SK-N-SH treated with all-trans-retinoic acid at 6 μM for 48 hours (cell line): ENCODE data around the gene NFIX.

Experiments used
- ATAC-seq: fragments of 200-7000 bp; cut with Tn5 transposase; 3 replicates; pipeline ENCODE4 v1.9.1; 2020; ENCODE audit warnings: mild to moderate bottlenecking, moderate library complexity
- ARNTL ChIP-seq: fragments of 450-650 bp; formaldehyde crosslinking; IDR thresholded peaks from 2 replicates; pipeline ENCODE4 v1.5.0; 2020; ENCODE audit warnings: low read depth, mild to moderate bottlenecking, moderate library complexity, borderline replicate concordance
- BACH2 ChIP-seq: fragments of 250-450 bp; sonication (Bioruptor Pico); IDR thresholded peaks from 2 replicates; pipeline ENCODE4 v1.9.0; 2021; ENCODE audit warnings: mild to moderate bottlenecking, borderline replicate concordance
- CSDC2 ChIP-seq: fragments of 250-450 bp; sonication (Bioruptor Pico); IDR thresholded peaks from 2 replicates; pipeline ENCODE4 v1.5.0; 2020; ENCODE audit warnings: mild to moderate bottlenecking, moderate library complexity
- GLIS3 ChIP-seq: fragments of 250-450 bp; sonication (Bioruptor Pico); IDR thresholded peaks from 2 replicates; pipeline ENCODE4 v1.5.0; 2020; ENCODE audit warnings: mild to moderate bottlenecking, moderate library complexity
- ISL1 ChIP-seq: fragments of 250-450 bp; sonication (Bioruptor Pico); IDR thresholded peaks from 2 replicates; pipeline ENCODE4 v2.1.2; 2022; ENCODE audit warnings: mild to moderate bottlenecking, moderate library complexity
- OSR1 ChIP-seq: fragments of 250-450 bp; sonication (Bioruptor Pico); IDR thresholded peaks from 2 replicates; pipeline ENCODE4 v1.8.0; 2022; ENCODE audit warnings: moderate library complexity, mild to moderate bottlenecking, inconsistent platforms
- PPARA ChIP-seq: fragments of 250-450 bp; sonication (Bioruptor Pico); IDR thresholded peaks from 2 replicates; pipeline ENCODE4 v1.5.0; 2020; ENCODE audit warnings: mild to moderate bottlenecking, borderline replicate concordance
- RARB ChIP-seq: fragments of 250-450 bp; sonication (Bioruptor Pico); IDR thresholded peaks from 2 replicates; pipeline ENCODE4 v1.8.0; 2021; ENCODE audit warnings: mild to moderate bottlenecking, moderate library complexity
- SNAI2 ChIP-seq: fragments of 250-450 bp; sonication (Bioruptor Pico); IDR thresholded peaks from 2 replicates; pipeline ENCODE4 v1.5.0; 2020; ENCODE audit warnings: mild to moderate bottlenecking, moderate library complexity
- TCF4 ChIP-seq: fragments of 250-450 bp; sonication (Bioruptor Pico); IDR thresholded peaks from 2 replicates; pipeline ENCODE4 v1.8.0; 2021; ENCODE audit warnings: mild to moderate bottlenecking, moderate library complexity, borderline replicate concordance
- TOX ChIP-seq: fragments of 250-450 bp; sonication (Bioruptor Pico); IDR thresholded peaks from 2 replicates; pipeline ENCODE4 v1.8.0; 2021; ENCODE audit warnings: mild to moderate bottlenecking, moderate library complexity, borderline replicate concordance
- ZC3H10 ChIP-seq: fragments of 250-450 bp; sonication (Bioruptor Pico); IDR thresholded peaks from 2 replicates; pipeline ENCODE4 v1.5.1; 2021; ENCODE audit warnings: mild to moderate bottlenecking, moderate library complexity
- ZFP3 ChIP-seq: fragments of 250-450 bp; sonication (Bioruptor Pico); IDR thresholded peaks from 2 replicates; pipeline ENCODE4 v1.5.0; 2020; ENCODE audit warnings: mild to moderate bottlenecking, moderate library complexity
- ZFP30 ChIP-seq: fragments of 450-650 bp; formaldehyde crosslinking; IDR thresholded peaks from 2 replicates; pipeline ENCODE4 v1.5.0; 2022; ENCODE audit warnings: mild to moderate bottlenecking, moderate library complexity
- ZNF565 ChIP-seq: fragments of 450-650 bp; formaldehyde crosslinking; conservative IDR thresholded peaks from 2 replicates; pipeline ENCODE4 v1.5.0; 2020; ENCODE audit warnings: low read depth, mild to moderate bottlenecking, moderate library complexity
- ZNF70 ChIP-seq: fragments of 450-650 bp; formaldehyde crosslinking; IDR thresholded peaks from 2 replicates; pipeline ENCODE4 v1.5.0; 2020; ENCODE audit warnings: mild to moderate bottlenecking, moderate library complexity
- ZNF8 ChIP-seq: fragments of 450-650 bp; formaldehyde crosslinking; IDR thresholded peaks from 2 replicates; pipeline ENCODE4 v1.5.0; 2020; ENCODE audit warnings: mild to moderate bottlenecking, moderate library complexity
- TF ChIP-seq, protein P1 (sequence below): fragments of 250-450 bp; sonication (Bioruptor Pico); IDR thresholded peaks from 2 replicates; pipeline ENCODE4 v1.5.0; 2020; ENCODE audit warnings: mild to moderate bottlenecking, moderate library complexity
- TF ChIP-seq, protein P2 (sequence below): fragments of 250-450 bp; sonication (Bioruptor Pico); IDR thresholded peaks from 2 replicates; pipeline ENCODE4 v1.8.0; 2021; ENCODE audit warnings: low read depth, mild to moderate bottlenecking, moderate library complexity, borderline replicate concordance
- TF ChIP-seq, protein P3 (sequence below): fragments of 250-450 bp; sonication (Bioruptor Pico); IDR thresholded peaks from 2 replicates; pipeline ENCODE4 v1.5.1; 2020; ENCODE audit warnings: low read depth, mild to moderate bottlenecking, moderate library complexity
- TF ChIP-seq, protein P4 (sequence below): fragments of 250-450 bp; sonication (Bioruptor Pico); IDR thresholded peaks from 2 replicates; pipeline ENCODE4 v1.8.0; 2020; ENCODE audit warnings: mild to moderate bottlenecking, moderate library complexity, borderline replicate concordance
- TF ChIP-seq, protein P5 (sequence below): fragments of 250-450 bp; sonication (Bioruptor Pico); IDR thresholded peaks from 2 replicates; pipeline ENCODE4 v1.5.1; 2021; ENCODE audit warnings: mild to moderate bottlenecking, moderate library complexity

Gene NFIX

DNA sequence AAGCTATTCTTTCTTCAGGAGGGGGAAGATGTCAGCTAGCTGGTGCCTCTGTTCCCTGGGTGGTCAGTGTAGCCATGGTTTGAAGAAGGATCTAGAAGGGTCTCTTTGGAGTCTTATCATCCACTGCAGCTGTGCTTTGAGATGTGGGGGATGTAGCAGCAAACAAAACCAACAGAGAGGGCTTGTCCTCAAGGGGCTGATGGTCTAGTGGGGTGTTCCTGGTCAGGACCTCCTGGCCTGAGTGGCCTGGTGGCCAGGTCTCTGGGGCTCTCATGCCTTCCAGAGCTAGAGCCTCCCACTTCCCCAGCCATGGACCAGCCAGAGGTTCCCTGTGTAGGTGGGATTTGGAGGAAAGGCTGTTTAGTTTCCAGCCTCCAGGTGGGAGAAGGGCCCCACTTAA, 67.0 kb downstream of the NFIX start:
- TF ChIP-seq BACH2 (CRISPR knock-in tag) (no peak), ZNF70 (CRISPR knock-in tag) (no peak), CSDC2 (CRISPR knock-in tag) (no peak), TOX (CRISPR knock-in tag) (no peak), ZFP3 (CRISPR knock-in tag) (no peak), OSR1 (CRISPR knock-in tag) (no peak), RARB (CRISPR knock-in tag) (no peak), ZFP30 (no peak), ZC3H10 (no peak), ZNF565 (CRISPR knock-in tag) (no peak), PPARA (CRISPR knock-in tag) (no peak), GLIS3 (no peak), ARNTL (CRISPR knock-in tag) (no peak), TCF4 (no peak)
- TF ChIP-seq, protein P1, sequence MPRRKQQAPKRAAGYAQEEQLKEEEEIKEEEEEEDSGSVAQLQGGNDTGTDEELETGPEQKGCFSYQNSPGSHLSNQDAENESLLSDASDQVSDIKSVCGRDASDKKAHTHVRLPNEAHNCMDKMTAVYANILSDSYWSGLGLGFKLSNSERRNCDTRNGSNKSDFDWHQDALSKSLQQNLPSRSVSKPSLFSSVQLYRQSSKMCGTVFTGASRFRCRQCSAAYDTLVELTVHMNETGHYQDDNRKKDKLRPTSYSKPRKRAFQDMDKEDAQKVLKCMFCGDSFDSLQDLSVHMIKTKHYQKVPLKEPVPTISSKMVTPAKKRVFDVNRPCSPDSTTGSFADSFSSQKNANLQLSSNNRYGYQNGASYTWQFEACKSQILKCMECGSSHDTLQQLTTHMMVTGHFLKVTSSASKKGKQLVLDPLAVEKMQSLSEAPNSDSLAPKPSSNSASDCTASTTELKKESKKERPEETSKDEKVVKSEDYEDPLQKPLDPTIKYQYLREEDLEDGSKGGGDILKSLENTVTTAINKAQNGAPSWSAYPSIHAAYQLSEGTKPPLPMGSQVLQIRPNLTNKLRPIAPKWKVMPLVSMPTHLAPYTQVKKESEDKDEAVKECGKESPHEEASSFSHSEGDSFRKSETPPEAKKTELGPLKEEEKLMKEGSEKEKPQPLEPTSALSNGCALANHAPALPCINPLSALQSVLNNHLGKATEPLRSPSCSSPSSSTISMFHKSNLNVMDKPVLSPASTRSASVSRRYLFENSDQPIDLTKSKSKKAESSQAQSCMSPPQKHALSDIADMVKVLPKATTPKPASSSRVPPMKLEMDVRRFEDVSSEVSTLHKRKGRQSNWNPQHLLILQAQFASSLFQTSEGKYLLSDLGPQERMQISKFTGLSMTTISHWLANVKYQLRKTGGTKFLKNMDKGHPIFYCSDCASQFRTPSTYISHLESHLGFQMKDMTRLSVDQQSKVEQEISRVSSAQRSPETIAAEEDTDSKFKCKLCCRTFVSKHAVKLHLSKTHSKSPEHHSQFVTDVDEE, result no peak
- TF ChIP-seq, protein P2, sequence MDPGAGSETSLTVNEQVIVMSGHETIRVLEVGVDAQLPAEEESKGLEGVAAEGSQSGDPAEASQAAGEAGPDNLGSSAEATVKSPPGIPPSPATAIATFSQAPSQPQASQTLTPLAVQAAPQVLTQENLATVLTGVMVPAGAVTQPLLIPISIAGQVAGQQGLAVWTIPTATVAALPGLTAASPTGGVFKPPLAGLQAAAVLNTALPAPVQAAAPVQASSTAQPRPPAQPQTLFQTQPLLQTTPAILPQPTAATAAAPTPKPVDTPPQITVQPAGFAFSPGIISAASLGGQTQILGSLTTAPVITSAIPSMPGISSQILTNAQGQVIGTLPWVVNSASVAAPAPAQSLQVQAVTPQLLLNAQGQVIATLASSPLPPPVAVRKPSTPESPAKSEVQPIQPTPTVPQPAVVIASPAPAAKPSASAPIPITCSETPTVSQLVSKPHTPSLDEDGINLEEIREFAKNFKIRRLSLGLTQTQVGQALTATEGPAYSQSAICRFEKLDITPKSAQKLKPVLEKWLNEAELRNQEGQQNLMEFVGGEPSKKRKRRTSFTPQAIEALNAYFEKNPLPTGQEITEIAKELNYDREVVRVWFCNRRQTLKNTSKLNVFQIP (CRISPR knock-in tag), result no peak
- TF ChIP-seq, protein P3, sequence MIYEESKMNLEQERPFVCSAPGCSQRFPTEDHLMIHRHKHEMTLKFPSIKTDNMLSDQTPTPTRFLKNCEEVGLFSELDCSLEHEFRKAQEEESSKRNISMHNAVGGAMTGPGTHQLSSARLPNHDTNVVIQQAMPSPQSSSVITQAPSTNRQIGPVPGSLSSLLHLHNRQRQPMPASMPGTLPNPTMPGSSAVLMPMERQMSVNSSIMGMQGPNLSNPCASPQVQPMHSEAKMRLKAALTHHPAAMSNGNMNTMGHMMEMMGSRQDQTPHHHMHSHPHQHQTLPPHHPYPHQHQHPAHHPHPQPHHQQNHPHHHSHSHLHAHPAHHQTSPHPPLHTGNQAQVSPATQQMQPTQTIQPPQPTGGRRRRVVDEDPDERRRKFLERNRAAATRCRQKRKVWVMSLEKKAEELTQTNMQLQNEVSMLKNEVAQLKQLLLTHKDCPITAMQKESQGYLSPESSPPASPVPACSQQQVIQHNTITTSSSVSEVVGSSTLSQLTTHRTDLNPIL, result no peak
- TF ChIP-seq, protein P4, sequence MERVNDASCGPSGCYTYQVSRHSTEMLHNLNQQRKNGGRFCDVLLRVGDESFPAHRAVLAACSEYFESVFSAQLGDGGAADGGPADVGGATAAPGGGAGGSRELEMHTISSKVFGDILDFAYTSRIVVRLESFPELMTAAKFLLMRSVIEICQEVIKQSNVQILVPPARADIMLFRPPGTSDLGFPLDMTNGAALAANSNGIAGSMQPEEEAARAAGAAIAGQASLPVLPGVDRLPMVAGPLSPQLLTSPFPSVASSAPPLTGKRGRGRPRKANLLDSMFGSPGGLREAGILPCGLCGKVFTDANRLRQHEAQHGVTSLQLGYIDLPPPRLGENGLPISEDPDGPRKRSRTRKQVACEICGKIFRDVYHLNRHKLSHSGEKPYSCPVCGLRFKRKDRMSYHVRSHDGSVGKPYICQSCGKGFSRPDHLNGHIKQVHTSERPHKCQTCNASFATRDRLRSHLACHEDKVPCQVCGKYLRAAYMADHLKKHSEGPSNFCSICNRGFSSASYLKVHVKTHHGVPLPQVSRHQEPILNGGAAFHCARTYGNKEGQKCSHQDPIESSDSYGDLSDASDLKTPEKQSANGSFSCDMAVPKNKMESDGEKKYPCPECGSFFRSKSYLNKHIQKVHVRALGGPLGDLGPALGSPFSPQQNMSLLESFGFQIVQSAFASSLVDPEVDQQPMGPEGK (CRISPR knock-in tag), result no peak

DNA sequence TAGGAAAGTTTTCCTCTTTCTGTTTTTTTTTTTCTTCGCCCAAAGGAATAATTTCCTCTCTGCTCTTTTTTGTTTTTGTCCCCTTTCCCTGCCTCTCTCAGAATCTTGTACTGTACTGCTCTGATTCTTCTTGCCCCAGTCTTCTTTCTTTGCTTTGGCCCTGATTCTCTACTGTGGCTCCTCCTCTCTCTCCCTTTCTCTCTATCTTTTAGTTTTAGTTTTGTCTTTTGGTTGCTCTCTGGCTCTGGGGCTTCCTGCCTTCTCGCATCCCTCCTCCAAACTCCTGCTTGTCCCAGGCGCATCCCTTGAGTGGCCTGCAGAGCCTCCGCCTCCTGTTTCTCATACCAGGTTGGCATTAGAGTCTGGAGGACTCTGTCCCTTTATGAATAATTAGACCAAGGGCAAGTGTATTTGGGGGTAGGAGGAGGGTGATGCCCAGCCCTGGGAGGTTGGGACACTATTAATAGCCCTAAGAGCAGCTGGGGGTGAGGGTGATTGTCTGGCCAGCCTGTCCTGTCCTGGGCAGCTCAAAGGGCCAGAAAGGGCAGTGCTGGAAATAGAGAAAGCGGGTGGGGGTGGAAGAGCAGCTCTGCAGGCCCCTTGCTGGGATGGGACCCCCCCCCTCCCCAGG, 68.3 kb downstream of the NFIX start:
- TF ChIP-seq, protein P5, sequence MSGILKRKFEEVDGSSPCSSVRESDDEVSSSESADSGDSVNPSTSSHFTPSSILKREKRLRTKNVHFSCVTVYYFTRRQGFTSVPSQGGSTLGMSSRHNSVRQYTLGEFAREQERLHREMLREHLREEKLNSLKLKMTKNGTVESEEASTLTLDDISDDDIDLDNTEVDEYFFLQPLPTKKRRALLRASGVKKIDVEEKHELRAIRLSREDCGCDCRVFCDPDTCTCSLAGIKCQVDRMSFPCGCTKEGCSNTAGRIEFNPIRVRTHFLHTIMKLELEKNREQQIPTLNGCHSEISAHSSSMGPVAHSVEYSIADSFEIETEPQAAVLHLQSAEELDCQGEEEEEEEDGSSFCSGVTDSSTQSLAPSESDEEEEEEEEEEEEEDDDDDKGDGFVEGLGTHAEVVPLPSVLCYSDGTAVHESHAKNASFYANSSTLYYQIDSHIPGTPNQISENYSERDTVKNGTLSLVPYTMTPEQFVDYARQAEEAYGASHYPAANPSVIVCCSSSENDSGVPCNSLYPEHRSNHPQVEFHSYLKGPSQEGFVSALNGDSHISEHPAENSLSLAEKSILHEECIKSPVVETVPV (CRISPR knock-in tag), result no peak
- TF ChIP-seq ISL1 (CRISPR knock-in tag) (no peak), ZNF565 (CRISPR knock-in tag) (no peak), GLIS3 (no peak), TCF4 (no peak), BACH2 (CRISPR knock-in tag) (no peak), TOX (CRISPR knock-in tag) (no peak), ZNF8 (no peak), CSDC2 (CRISPR knock-in tag) (no peak), SNAI2 (CRISPR knock-in tag) (no peak)
- TF ChIP-seq, protein P3, result no peak
- ATAC-seq, result no peak

More for the DNA sequence above, 67.0 kb downstream of the NFIX start:
- ATAC-seq, result no peak
